GM18909 (cell line): ENCODE data around the gene PBX2.
A peak's percentile ranks its signal among the peaks of the same experiment; 100 is the strongest.
"Not testable (repeated sequence)": the region's sequence is repeated elsewhere in the genome, so short reads cannot be mapped to it uniquely, and the experiment has no call there.

Experiments used
- ATAC-seq: cut with Tn5 transposase; IDR thresholded peaks from one replicate; pipeline ENCODE4 v1.9.1; 2021; ENCODE audit warnings: mild to moderate bottlenecking; ENCODE audit not compliant: unreplicated experiment, poor library complexity

The PBX2 gene

GRCh38 chr6:32203426-32204267 is 13.6 kb upstream of the PBX2 start:
- ATAC-seq: no peak

- no peak for ATAC-seq
These were observed 12.2 kb upstream of the PBX2 start for GRCh38 chr6:32202186-32202585.

- ATAC-seq: no peak
These were observed 10.9 kb upstream of the PBX2 start for GRCh38 chr6:32200711-32201475.

GRCh38 chr6:32198866-32199265 is 8.9 kb upstream of the PBX2 start:
- no peak for ATAC-seq

- no peak for ATAC-seq
These were observed 8.3 kb upstream of the PBX2 start for GRCh38 chr6:32198345-32198696.

GRCh38 chr6:32196682-32197616 is 6.9 kb upstream of the PBX2 start:
- no peak for ATAC-seq

- peak; percentile 80 for ATAC-seq
These were observed 6.1 kb upstream of the PBX2 start for GRCh38 chr6:32195902-32196681.

GRCh38 chr6:32195652-32195901 is 5.6 kb upstream of the PBX2 start:
- peak; percentile 76 for ATAC-seq

- no peak for ATAC-seq
These were observed 5.0 kb upstream of the PBX2 start for GRCh38 chr6:32194825-32195651.

GRCh38 chr6:32194388-32194787 is 4.4 kb upstream of the PBX2 start:
- no peak for ATAC-seq

- ATAC-seq: not testable (repeated sequence)
These were observed 3.1 kb upstream of the PBX2 start for GRCh38 chr6:32193096-32193495.

- no peak for ATAC-seq
These were observed 2.6 kb upstream of the PBX2 start, which contains the start of gene GPSM3 for GRCh38 chr6:32192608-32193039. Gene GPSM3, minus strand, starts transcription at chr6:32192643. Its CDS starts 130 bp downstream, at chr6:32192513.

GRCh38 chr6:32191696-32192607 is 1.9 kb upstream of the PBX2 start:
- no peak for ATAC-seq

- no peak for ATAC-seq
These were observed 1.1 kb upstream of the PBX2 start for GRCh38 chr6:32190911-32191677.

GRCh38 chr6:32189742-32190053 is 304 bp downstream of the PBX2 start:
- no peak for ATAC-seq

GRCh38 chr6:32189069-32189741 is 797 bp downstream of the PBX2 start:
- no peak for ATAC-seq
